Lower leg skin (tissue), 3 donors: ENCODE results near the gene EXOC6B.

Experiments used
- POLR2A ChIP-seq, 2 donors: fragments of 450-650 bp; IDR thresholded peaks; one replicate each; pipeline ENCODE4 v1.6.1; 2016 to 2017; ENCODE audit warnings: antibody characterized with exemption in 2 of 2, mild to moderate bottlenecking in 1 of 2, moderate library complexity in 1 of 2
- TF ChIP-seq, protein P1 (sequence below), 3 donors: fragments of 450-650 bp; IDR thresholded peaks; one replicate each; pipeline ENCODE4 v1.5.1; 2016; ENCODE audit warnings: antibody characterized with exemption in 3 of 3, mild to moderate bottlenecking in 3 of 3, moderate library complexity in 2 of 3

DNA sequence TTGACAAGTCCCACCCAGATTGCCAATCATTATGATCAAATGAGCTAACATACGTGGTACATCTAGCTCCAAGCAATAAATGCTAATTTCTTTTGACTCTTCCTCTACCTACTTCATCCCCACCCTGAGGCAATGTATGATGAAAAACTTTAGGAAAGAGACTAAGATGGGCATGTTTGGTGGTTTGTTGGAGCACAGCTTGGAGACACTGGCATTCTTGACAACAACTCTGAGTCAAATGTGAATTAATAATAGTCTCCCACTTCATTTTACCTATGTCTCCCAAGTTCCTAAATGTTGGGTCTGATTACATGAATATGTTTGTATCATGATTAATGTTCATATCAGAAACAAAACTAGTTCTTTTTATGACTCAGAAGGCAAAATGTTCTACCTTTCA is 36.6 kb downstream of the EXOC6B start:
- no peak for TF ChIP-seq POLR2A (IDR thresholded peaks at IDR 0.05)
- TF ChIP-seq, protein P1, sequence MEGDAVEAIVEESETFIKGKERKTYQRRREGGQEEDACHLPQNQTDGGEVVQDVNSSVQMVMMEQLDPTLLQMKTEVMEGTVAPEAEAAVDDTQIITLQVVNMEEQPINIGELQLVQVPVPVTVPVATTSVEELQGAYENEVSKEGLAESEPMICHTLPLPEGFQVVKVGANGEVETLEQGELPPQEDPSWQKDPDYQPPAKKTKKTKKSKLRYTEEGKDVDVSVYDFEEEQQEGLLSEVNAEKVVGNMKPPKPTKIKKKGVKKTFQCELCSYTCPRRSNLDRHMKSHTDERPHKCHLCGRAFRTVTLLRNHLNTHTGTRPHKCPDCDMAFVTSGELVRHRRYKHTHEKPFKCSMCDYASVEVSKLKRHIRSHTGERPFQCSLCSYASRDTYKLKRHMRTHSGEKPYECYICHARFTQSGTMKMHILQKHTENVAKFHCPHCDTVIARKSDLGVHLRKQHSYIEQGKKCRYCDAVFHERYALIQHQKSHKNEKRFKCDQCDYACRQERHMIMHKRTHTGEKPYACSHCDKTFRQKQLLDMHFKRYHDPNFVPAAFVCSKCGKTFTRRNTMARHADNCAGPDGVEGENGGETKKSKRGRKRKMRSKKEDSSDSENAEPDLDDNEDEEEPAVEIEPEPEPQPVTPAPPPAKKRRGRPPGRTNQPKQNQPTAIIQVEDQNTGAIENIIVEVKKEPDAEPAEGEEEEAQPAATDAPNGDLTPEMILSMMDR (IDR thresholded peaks at IDR 0.05), result no peak
